Breast epithelium (tissue), 3 donors: ENCODE measurements around the gene SMIM17.

Source experiments
- POLR2A ChIP-seq: fragments of 450-650 bp; IDR thresholded peaks from one replicate; pipeline ENCODE4 v1.6.1; 2016; ENCODE audit warnings: antibody characterized with exemption, mild to moderate bottlenecking, moderate library complexity
- TF ChIP-seq, protein P1 (sequence below), 3 donors: fragments of 450-650 bp; IDR thresholded peaks; one replicate each; pipeline ENCODE4 v1.5.1; 2016 to 2017; ENCODE audit warnings: antibody characterized with exemption in 3 of 3, mild to moderate bottlenecking in 3 of 3, moderate library complexity in 3 of 3

DNA sequence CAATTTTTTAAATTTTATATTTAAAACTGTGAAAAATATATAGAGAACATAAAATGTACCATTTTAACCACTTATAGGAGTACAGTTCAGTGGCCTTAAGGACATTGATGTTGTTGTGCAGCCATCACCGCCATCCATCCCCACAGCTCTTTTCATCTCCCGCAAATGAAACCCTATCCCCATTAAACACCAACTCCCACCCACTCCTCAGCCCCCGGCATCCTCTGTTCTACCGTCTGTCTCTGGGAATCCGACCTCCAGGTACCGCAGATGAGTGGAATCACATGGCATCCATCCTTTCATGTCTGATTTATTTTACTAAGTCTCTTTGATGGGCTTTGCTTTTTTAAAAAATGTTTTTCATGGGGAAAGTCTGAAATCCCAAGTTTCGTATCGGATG, 23.8 kb upstream of the SMIM17 start:
- TF ChIP-seq, protein P1, sequence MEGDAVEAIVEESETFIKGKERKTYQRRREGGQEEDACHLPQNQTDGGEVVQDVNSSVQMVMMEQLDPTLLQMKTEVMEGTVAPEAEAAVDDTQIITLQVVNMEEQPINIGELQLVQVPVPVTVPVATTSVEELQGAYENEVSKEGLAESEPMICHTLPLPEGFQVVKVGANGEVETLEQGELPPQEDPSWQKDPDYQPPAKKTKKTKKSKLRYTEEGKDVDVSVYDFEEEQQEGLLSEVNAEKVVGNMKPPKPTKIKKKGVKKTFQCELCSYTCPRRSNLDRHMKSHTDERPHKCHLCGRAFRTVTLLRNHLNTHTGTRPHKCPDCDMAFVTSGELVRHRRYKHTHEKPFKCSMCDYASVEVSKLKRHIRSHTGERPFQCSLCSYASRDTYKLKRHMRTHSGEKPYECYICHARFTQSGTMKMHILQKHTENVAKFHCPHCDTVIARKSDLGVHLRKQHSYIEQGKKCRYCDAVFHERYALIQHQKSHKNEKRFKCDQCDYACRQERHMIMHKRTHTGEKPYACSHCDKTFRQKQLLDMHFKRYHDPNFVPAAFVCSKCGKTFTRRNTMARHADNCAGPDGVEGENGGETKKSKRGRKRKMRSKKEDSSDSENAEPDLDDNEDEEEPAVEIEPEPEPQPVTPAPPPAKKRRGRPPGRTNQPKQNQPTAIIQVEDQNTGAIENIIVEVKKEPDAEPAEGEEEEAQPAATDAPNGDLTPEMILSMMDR (IDR thresholded peaks at IDR 0.05): no peak
- TF ChIP-seq POLR2A: no peak
